GM20431 (cell line): ENCODE results near the gene RHOU.
"Not testable (repeated sequence)": the region's sequence is repeated elsewhere in the genome, so short reads cannot be mapped to it uniquely, and the experiment has no call there.

Experiments used
- in situ Hi-C: fragments of 300-500 bp; cut with MseI, MboI; formaldehyde crosslinking; loops from one replicate; pipeline ENCODE4 v1.15.0; 2020; ENCODE audit warnings: low sequenced_read_pairs; ENCODE audit not compliant: unreplicated experiment

The RHOU gene

DNA sequence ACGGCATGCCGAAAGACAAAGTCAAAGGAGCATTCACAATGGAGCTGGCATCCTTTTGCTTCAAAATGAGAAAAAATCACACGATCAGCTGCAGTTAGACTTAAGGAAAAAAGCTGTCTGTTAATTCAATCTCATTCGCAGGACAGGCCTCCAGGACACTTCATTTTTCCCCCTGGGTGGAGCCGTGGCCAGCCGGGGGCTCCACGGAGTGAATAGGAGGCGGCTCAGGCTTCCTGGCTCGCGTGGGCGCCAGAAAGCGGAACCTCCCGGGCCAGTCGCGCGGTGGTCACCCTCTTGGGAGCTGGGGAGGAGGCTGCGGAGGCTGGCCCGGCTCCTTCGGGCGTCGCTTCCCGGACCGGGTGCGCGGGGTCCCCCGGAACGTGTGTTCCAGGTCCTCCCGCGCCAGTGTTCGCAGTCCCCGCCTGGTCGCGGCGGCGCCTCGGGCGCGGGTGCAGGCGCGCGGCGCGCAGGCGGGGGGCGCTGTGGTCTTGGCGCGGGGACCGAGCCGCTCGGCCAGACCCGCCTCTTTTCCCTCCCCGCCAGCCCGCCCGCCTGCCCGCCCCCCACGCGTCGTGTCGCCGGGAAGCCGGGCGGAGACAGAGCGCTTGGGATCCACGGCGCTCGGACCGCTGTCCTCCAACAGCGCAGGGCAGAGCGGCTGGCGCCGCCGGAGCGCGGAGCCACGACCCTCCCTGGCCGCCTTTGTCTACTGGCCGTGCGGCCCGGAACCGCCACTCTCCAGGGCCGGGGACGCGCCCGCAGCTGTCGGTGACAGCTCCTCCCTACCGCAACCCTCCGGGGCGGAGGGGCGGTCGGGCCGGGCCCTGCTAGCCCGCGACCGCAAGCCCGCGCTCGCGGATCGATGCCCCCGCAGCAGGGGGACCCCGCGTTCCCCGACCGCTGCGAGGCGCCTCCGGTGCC is at the start of gene RHOU:
TSS of gene RHOU (plus strand) at position 599 of the 921 bp plus-strand sequence. CDS start at position 863, 264 bp downstream.
- in situ Hi-C loops = no loop called here

DNA sequence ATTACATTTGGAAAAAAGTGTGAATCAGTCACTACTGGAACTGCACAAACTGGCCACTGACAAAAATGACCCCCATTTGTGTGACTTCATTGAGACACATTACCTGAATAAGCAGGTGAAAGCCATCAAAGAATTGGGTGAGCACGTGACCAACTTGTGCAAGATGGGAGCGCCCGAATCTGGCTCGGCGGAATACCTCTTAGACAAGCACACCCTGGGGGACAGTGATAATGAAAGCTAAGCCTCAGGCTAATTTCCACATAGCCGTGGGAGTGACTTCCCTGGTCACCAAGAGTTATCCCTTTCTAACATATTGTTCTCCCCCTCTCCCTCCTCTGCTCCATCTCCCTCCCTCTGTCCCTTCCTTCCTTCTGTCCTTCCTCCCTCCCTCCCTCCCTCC is 47.7 kb upstream of the RHOU start:
- in situ Hi-C loops = no loop called here

DNA sequence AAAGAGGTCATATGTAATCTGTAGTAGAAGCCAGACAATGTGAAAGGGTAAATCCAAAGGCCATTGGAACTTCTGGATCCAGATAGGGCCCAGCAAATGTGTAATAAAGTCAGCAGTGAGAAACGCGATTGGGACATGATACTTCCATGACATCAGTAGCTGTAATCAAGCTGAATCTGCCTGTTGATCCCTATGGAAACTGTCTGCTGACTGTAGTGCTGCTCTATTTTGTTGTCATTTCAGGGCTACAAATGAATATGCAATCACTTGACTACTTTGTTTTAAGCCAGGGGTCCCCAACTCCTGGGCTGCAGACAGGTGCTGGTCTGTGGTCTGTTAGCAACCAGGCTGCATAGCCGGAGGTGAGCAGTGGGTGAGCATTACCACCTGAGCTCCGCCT is 46.0 kb upstream of the RHOU start:
- in situ Hi-C loops = no loop called here

DNA sequence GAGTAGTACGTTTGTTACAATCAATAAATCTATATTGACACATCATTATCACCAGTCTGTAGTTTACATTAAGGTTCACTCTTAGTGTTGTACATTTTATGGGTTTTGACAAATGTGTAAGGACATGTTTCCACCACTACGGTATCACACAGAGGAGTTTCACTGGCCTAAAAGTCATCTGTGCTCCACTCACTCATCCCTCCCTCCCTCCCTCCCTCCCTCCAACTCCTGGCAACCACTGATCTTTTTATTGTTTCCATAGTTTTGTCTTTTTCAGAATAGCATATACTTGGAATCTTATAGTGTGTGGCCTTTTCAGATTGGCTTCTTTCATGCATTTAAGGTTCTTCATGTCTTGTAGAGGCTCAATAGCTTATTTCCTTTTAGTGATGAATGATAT is 44.1 kb upstream of the RHOU start:
- in situ Hi-C loops = no loop called here

GRCh38 chr1:228691926-228692325 is 43.4 kb upstream of the RHOU start:
- in situ Hi-C loops = no loop called here

GRCh38 chr1:228694447-228694846 is 40.8 kb upstream of the RHOU start:
- in situ Hi-C loops = not testable (repeated sequence)

DNA sequence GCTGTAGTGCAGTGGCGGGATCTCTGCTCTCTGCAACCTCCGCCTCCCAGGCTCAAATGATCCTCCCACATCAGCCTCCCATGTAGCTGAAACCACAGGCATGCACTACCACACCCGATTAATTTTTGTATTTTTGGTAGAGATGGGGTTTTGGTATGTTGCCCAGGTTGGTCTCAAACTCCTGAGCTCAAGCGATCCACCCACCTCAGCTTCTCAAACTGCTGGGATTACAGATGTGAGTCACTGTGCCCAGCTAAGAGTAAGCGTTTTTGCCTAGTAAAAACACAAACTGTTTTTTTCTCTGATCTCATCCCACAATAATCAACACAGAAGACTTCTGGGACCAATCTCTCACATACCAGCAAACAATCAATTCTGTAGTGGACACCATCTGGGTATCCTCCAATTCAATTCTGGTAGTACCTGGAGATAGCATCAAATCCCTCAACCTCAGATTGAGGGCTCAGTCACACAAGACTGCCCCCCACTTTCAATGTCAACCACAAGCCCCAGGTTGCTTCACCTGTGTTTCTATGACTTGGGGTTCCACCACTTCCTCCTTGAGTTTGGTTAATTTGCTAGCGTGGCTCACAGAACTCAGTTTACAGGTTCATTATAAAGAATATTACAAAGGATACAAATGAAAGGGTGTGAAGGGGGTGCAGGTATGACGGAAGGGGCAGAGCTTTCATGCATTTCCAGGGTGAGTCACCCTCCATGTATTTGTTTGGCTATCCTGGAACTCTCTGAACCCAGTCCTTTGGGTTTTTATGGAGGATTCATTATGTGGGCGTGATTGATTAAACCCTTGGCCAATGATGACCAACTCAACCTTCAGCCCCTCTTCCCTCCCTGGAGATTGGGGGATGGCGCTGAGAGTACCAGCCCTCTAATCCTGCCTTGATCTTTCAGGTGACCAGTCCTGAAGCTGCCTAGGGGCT is 40.0 kb upstream of the RHOU start:
- in situ Hi-C loops = no loop called here

DNA sequence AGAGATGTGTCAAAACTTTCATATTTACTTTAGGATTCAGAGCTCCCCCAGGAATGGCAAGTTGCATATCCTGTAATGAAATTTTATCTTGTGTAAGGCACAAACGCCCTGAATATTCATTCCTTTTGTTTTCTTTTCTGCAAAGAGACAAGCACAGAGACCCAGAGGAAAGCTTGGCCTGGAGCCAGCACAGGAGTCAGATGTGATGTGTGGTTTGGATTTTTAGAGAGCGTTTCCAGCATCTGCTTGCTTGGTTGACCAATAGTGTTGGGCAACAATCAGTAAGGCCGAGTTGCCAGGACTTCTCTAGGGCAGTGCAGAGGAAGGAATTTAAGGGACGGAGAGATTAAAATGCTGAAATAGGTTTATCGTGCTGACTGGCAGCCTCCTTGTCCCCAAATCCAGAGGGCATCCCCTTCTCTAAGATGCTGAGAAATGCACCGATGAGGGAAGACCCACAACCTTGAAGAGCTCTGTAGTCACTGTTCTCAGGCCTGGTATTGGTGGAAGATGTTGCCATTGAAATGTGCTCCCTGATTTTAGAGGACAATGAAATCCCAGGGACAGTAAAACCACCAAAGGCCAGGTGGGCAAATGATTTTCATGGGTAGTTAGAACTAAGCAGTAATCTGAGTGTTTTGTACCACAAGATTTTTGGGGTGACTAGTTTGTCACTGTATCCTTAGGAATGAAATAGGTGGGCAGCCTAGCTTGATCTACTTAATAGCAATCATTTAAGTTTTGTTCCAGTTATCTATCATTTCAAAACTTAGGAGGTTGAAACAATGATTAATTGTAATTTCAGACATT is 37.9 kb upstream of the RHOU start:
- in situ Hi-C loops = no loop called here

GRCh38 chr1:228698017-228698329 is 37.3 kb upstream of the RHOU start:
- in situ Hi-C loops = no loop called here

- in situ Hi-C loops = no loop called here
Measured at GRCh38 chr1:228702433-228702832, 32.8 kb upstream of the RHOU start.

GRCh38 chr1:228706305-228706704 is 29.0 kb upstream of the RHOU start:
- in situ Hi-C loops = no loop called here

- in situ Hi-C loops = no loop called here
Measured at GRCh38 chr1:228717081-228717480, 18.2 kb upstream of the RHOU start.

GRCh38 chr1:228721407-228721806 is 13.9 kb upstream of the RHOU start:
- in situ Hi-C loops = no loop called here

DNA sequence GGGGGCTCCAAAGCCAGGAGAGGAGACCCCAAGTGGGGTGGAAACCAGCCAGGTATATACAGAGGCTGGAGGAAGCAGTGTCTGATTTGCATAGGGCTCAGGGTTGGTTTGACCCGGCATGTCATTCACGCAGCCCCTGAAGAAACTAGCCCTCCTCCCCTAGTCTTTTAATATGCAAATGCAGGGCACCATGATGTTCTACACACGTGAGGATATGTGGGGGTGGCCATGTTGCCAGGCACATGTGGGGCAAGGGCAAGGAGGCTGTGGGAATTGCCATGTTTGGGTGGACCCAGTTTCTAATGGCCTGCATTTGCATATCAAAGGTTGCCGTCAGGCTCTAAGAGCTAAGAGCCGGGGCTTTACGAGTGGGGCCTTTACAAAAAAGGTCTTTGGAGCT is 12.0 kb upstream of the RHOU start:
- in situ Hi-C loops = no loop called here

GRCh38 chr1:228723921-228724320 is 11.4 kb upstream of the RHOU start:
- in situ Hi-C loops = no loop called here

DNA sequence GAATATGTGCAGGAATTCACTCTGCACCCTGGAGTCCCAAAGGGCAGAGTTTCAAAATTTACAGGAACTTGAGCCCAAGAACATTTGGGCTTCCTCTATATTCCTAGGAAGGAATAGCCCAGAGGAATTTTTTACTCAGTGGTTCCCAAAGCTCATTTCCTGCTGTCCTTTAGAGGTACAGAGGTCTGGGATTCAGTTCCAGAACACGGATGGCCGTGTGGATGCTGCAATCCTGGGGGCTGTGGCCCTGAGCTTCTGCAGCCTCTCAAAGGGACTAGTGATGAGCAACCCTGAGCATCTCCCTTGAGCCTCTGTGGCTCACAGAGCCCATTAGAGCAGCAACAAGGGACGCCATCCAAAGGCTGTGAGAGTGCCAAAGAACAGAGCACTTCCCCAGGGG is 10.1 kb upstream of the RHOU start:
- in situ Hi-C loops = no loop called here

DNA sequence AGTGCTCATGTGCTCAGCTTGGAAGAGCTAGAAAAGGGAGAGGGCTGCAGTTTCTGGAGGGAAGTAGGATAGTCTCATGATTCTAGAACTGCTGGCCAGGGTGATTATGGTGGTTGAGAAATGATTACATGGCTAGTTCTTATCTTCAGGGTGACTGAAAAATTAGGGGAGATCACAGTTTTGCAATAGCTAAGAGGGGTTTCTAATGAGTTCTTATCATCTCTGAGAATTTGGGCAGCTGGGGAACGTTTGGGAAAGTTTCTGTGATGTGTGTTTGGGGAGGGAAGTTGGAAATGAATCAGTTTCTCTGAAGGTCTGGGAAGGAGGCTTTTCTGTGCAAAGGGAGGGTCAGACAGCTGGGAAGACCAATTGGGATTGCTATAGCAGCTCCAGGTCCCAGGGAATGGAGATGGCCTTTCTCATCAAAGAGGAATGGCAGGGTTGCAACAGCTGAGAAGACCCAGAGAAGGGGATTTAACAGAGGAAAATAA is 7.6 kb upstream of the RHOU start:
- in situ Hi-C loops = no loop called here

DNA sequence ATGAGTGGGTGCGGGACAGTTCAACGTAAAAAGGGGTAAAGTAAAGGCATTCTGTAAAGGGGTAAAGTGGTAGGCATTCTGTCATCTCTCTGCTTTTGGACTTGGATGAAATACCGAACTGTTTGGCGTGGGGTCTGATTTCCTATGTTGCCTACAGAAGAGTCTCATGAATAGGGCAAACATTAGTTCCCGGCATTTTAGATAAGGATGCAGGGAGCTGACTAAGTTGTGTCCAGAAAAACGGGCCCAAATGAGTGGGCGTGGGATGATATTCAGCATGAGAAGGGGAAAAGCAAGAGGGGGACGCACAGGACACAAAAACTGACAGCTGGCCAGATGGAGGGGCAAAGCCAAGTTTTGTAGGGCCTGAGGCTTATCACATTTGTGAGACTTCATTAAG is 2.9 kb upstream of the RHOU start:
- in situ Hi-C loops = no loop called here

DNA sequence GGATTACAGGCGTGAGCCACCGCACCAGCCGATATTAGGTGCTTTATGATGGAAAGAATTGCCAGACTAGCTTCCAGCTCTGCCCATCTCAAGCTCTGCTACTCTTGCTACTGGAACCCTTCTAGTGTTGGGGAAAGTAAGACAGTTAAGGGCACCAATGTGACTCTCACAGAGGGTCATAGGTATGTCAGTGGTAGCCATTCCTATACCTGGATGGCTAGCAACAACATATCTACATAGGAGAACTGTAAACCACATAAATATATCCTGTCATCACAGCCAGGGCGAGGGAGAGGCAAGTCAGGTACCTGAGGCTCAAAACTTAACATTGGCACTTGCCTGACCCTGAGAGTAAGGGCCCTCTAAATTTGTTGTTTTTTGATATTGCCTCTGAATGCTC is 1.7 kb upstream of the RHOU start:
- in situ Hi-C loops = no loop called here
